MM.1S (cell line): Measurements from ENCODE around the gene AASS.

Experiments used
- CTCF ChIP-seq: fragments of 300-600 bp; sonication (generic); IDR thresholded peaks from 2 replicates; pipeline ENCODE4 v1.5.1; 2016; ENCODE audit warnings: antibody characterized with exemption, low read length, mixed read lengths
- EZH2 ChIP-seq: fragments of 300-600 bp; sonication (generic); optimal IDR thresholded peaks from 2 replicates; pipeline ENCODE3; 2017; ENCODE audit warnings: low read depth, mild to moderate bottlenecking, antibody characterized with exemption, low read length, mixed read lengths
- EZH2phosphoT487 ChIP-seq: fragments of 300-600 bp; sonication (generic); IDR thresholded peaks from 2 replicates; pipeline ENCODE4 v1.6.1; 2018; ENCODE audit warnings: antibody characterized with exemption, low read length

GRCh38 chr7:122133477-122133876 lies 10.6 kb downstream of the AASS start:
- no peak for TF ChIP-seq CTCF
- no peak for TF ChIP-seq EZH2phosphoT487
- no peak for TF ChIP-seq EZH2
